ENCODE measurements around the gene SEPHS1.
"Not testable (repeated sequence)": the region's sequence is repeated elsewhere in the genome, so short reads cannot be mapped to it uniquely, and the experiment has no call there.

The SEPHS1 gene

GRCh38 chr10:13282348-13282747 is 65.7 kb downstream of the SEPHS1 start:
- DNase-seq (ENCODE audit: low read depth), result not testable (repeated sequence)

- DNase-seq (ENCODE audit: low read depth), result no peak
Observed at GRCh38 chr10:13276749-13277365, 71.2 kb downstream of the SEPHS1 start.

- not testable (repeated sequence) for DNase-seq (ENCODE audit: low read depth)
Observed at GRCh38 chr10:13276146-13276545, 71.9 kb downstream of the SEPHS1 start.

DNA sequence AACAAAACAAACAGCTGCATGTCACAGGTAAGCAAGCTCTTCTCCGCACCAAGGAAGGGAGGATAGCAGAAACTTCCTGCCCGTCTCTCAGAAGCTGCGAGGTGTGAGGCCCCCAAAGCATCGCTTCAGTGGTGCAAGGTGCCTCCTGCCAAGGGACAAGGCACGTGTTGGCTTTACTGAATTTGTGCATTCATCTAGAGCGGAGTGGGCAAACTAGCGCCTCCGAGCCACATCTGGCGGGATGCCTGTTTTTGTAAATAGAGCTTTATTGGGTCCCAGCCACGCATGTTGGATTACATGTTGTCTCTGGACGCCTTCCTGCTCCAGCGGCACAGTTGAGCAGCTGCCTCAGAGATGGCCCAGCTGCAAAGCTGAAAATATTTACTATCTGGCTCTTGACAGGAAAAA is 75.9 kb downstream of the SEPHS1 start:
- no peak for DNase-seq (ENCODE audit: low read depth)

DNA sequence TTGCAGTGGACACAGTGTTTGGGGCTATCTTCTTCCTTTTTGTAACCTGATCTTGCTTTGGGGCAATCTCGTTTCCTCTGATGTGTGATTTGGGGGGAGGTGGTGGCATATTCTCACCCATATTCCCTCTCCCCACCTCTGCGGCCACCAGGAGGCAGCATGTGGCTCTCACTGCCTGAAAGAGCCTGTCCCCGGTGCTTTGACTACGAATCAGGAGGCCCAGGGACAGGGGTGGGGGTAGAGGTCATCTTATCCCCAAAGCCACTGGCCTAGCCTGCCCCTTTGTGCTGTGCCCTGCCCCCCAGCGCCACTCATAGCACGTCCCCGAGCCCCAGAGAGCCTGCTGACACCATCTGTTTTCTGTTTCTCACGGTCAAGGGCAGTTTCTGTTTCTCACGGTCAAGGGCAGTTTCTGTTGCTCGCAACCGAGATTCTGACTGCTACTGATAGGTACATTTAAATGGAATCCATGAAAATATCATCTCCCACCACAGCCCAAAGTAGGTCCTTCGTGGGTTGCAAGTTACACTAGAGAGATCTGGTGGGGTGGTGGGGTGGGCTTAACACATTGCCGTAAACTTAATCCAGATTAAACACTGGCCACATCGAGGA is 76.4 kb downstream of the SEPHS1 start:
- DNase-seq (ENCODE audit: low read depth), result no peak

- DNase-seq (ENCODE audit: low read depth), result no peak
Observed at GRCh38 chr10:13270877-13271551, 77.1 kb downstream of the SEPHS1 start.

DNA sequence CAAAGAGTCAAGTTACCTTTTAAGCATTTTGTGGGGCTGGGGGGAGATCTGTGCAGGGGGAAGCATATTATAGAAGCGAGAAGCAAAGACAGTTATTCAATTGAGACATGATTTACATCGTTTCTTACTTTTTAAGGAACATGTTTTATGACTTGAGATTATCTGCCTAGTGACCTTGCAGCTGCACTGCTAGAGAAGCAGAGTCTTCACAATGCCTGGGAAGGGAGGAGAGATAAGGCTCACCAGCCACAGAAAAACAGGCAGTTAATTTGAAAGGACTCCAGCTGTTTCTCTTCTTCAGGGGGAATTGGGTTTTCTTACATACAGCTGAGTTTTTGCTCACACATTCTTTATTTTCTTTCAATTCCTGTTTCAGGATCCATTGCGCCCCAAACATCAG is 79.3 kb downstream of the SEPHS1 start:
- DNase-seq (ENCODE audit: low read depth), result no peak

- no peak for DNase-seq (ENCODE audit: low read depth)
Observed at GRCh38 chr10:13268310-13268709, 79.8 kb downstream of the SEPHS1 start.
